H1 (cell line): Measurements from ENCODE around the gene HES2. TPM values are rescaled to one million over a fixed set of nuclear protein-coding genes. Genes with fewer than 3 reads are reported as not detected.

Experiments used
- CREB1 ChIP-seq: IDR thresholded peaks from 2 replicates; pipeline ENCODE4 v1.6.1; 2012; ENCODE audit warnings: inconsistent platforms
- JUN ChIP-seq: IDR thresholded peaks from 2 replicates; pipeline ENCODE4 v1.6.1; 2011; ENCODE audit warnings: low read depth, mild to moderate bottlenecking, improper control_type of control experiment, low read length
- NANOG ChIP-seq: IDR thresholded peaks from 2 replicates; pipeline ENCODE4 v1.6.1; 2011; ENCODE audit warnings: low read length, low read depth, mild to moderate bottlenecking, inconsistent platforms; ENCODE audit not compliant: insufficient read depth, poor library complexity, severe bottlenecking
- RNF2 ChIP-seq: fragments of 200-900, 300-1000 bp; sonication (generic); IDR thresholded peaks from 2 replicates; pipeline ENCODE4 v1.7.1; 2016; ENCODE audit warnings: borderline replicate concordance, low read depth, mild to moderate bottlenecking, antibody characterized with exemption, low read length; ENCODE audit not compliant: poor library complexity, severe bottlenecking; ENCODE audit errors: missing control alignments
- SP4 ChIP-seq: IDR thresholded peaks from 2 replicates; pipeline ENCODE4 v1.6.1; 2012; ENCODE audit warnings: low read length, inconsistent platforms
- SUZ12 ChIP-seq: fragments of 200-600 bp; sonication (generic); IDR thresholded peaks from 2 replicates; pipeline ENCODE4 v1.6.1; 2012; ENCODE audit warnings: mild to moderate bottlenecking, inconsistent platforms, low read length, moderate library complexity, mixed read lengths
- TEAD4 ChIP-seq: IDR thresholded peaks from 2 replicates; pipeline ENCODE4 v1.6.1; 2012; ENCODE audit warnings: low read depth, low read length, inconsistent platforms, mixed read lengths
- USF2 ChIP-seq: IDR thresholded peaks from 2 replicates; pipeline ENCODE4 v1.6.1; 2011; ENCODE audit warnings: low read length, improper control_type of control experiment
- polyA plus RNA-seq, 7 experiments: library from polyadenylated mRNA; depleted of rRNA in 3 of 7; stranded (reverse) in 5 of 7; unstranded in 2 of 7; fragments of >200 nt in 5 of 7; fragments of 200-250 nt in 2 of 7; gene quantifications; 1 replicate in 5 of 7; 2 replicates in 1 of 7; 4 replicates in 1 of 7; pipeline versions ENCODE4 v1.2.1 to v1.2.3, GENCODE V29; 2011 to 2013; ENCODE audit warnings: missing spikeins in 2 of 7, mixed read lengths in 2 of 7
- total RNA-seq: library from RNA; stranded (reverse); fragmentation: NEBNext Ultra II Directional; extraction: Animal tissue kit (Norgen Biotek cat#: 25700); gene quantifications from 2 replicates; pipeline ENCODE4 v1.2.1, GENCODE V29; 2021

Gene HES2
- total and polyA plus RNA-seq, 2 of the 8 experiments (the other 6 are each of a cell fraction or from before 2014, with no cell fraction given): 0.15 to 0.53 TPM

DNA sequence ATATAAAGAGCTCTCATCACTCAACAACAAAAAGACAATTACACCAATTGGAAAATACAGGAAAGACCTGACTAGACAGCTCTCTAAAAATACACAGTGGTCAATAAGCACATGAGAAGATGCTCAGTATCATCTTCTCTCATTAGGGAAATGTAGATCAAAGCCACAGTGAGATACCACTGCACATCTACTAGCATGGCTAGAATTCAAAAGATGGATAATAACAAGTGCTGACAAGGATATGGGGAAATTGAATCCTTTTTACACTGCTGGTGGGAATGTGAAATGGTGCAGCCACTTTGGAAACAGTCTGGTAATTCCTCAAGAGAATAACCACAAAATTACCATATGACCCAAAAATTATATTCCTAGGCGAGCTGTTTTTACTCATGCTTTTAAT lies 35.6 kb downstream of the HES2 start (continued):
- TF ChIP-seq USF2: no peak
- TF ChIP-seq SP4: no peak
- TF ChIP-seq RNF2: no peak
- TF ChIP-seq CREB1: no peak
- no peak for TF ChIP-seq JUN
- TF ChIP-seq SUZ12: no peak
- no peak for TF ChIP-seq NANOG
- no peak for TF ChIP-seq TEAD4
- TF ChIP-seq, all 59 proteins: peak for 0
